Panc1 (cell line): ENCODE measurements around the gene ASNSD1.

Experiments
- CTCF ChIP-seq: fragments of 450-650 bp; IDR thresholded peaks from 2 replicates; pipeline ENCODE4 v1.5.1; 2017; ENCODE audit warnings: mild to moderate bottlenecking
- POLR2AphosphoS5 ChIP-seq: IDR thresholded peaks from 2 replicates; pipeline ENCODE4 v1.6.1; 2012; ENCODE audit warnings: mild to moderate bottlenecking, low read depth, low read length, moderate library complexity
- SIN3A ChIP-seq: IDR thresholded peaks from 2 replicates; pipeline ENCODE4 v1.6.1; 2012; ENCODE audit warnings: low read depth, mild to moderate bottlenecking, low read length, moderate library complexity, borderline replicate concordance; ENCODE audit not compliant: insufficient read depth
- TCF7L2 ChIP-seq: IDR thresholded peaks from 2 replicates; pipeline ENCODE4 v1.6.1; 2011; ENCODE audit warnings: mild to moderate bottlenecking, low read depth, low read length, inconsistent platforms

DNA sequence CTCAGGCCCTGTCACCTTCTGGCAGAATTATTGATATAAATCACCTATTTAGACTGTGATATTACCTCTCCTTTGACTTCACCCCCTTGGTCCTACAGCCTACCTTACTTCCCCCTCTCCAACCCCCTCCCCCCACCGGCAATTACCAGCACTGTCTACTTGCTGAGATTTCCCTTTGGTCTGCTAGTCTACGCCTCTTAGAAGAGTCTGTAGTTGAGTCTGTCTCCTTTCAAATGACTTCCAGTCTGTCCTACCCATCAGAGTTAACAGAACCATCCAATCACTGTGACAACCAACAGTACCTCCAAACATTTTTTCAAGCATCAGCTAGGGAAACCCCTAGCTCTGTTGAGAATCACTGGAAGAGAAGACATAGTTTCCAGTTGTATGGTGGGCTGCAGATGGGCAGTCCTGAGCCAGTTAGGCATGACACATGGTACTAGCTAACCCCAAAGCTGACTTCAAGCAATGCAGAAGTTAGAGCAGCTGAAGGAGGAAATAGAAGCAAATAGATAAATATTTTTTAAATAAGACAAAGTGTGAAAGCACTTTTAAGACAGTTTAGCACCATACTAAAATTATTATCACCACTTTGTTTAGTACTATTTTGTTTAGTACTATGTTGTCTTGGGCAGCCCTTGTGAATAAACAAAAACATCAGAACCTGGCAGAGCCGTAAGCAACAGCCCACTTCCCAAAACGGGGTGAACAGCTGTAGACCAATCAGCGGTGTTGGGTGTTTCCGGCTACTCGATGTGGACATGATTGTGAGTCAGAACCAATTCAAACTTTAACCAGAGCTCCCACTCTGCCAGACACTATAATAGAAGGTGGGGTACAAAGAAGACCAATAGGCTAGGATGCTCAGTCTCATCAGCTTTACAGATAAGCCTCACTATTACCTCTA, 2.7 kb upstream of the ASNSD1 start:
- TF ChIP-seq CTCF (no peak), POLR2AphosphoS5 (no peak), SIN3A (no peak), TCF7L2 (no peak)
